SH-SY5Y (cell line): ENCODE results near the gene RBM39.

Source experiments
- GATA2 ChIP-seq: IDR thresholded peaks from 2 replicates; pipeline ENCODE4 v1.6.1; 2011; ENCODE audit warnings: mild to moderate bottlenecking, low read depth, low read length
- GATA3 ChIP-seq: IDR thresholded peaks from 2 replicates; pipeline ENCODE4 v1.6.1; 2011; ENCODE audit warnings: low read depth, mild to moderate bottlenecking, low read length, moderate library complexity

DNA sequence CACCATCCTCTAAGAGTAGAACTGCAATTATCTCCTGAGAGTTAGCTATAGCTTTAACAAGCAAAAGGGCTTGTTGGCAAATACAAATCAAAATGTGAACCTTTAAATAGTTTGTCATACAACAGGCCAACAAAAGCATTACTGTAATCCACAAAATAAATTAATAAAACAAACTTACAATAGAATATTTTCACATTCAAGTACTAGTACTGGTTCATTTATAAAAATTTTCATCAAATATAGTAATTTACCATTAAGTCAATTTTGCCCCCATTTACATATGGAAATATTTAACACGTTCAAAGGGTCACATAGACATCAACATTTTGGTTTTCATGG lies 9.4 kb downstream of the RBM39 start:
- TF ChIP-seq GATA2: no peak
- no peak for TF ChIP-seq GATA3
